Glomerular visceral epithelial cell (primary cell): ENCODE results near the gene TEKT2.
A peak's percentile ranks its signal among the peaks of the same experiment; 100 is the strongest.

Experiments
- DNase-seq: peaks from one replicate; pipeline ENCODE4 v3.0.0-alpha.2; 2016; ENCODE audit errors: extremely low spot score

The TEKT2 gene

GRCh38 chr1:36128126-36128904 is 44.4 kb downstream of the TEKT2 start:
- peak; percentile 87 for DNase-seq

GRCh38 chr1:36128905-36129206 is 45.0 kb downstream of the TEKT2 start:
- no peak for DNase-seq

- no peak for DNase-seq
Measured at GRCh38 chr1:36132029-36132428, 48.1 kb downstream of the TEKT2 start.

GRCh38 chr1:36133484-36133883 is 49.6 kb downstream of the TEKT2 start:
- DNase-seq: peak; percentile 96

GRCh38 chr1:36134031-36134430 is 50.1 kb downstream of the TEKT2 start:
- DNase-seq: no peak

- peak; percentile 70 for DNase-seq
Measured at GRCh38 chr1:36134505-36135329, 50.8 kb downstream of the TEKT2 start.

GRCh38 chr1:36135330-36135667 is 51.4 kb downstream of the TEKT2 start:
- DNase-seq: no peak

GRCh38 chr1:36135796-36136195 is 51.9 kb downstream of the TEKT2 start:
- no peak for DNase-seq

- DNase-seq: peak; percentile 58
Measured at GRCh38 chr1:36136535-36136934, 52.6 kb downstream of the TEKT2 start.

GRCh38 chr1:36137226-36137625 is 53.3 kb downstream of the TEKT2 start:
- no peak for DNase-seq

GRCh38 chr1:36137776-36138175 is 53.9 kb downstream of the TEKT2 start:
- no peak for DNase-seq
